GM19455 (cell line): ENCODE measurements around the gene PANK2.

Experiments
- ATAC-seq: cut with Tn5 transposase; IDR thresholded peaks from one replicate; pipeline ENCODE4 v1.9.1; 2021; ENCODE audit not compliant: unreplicated experiment

Gene PANK2

DNA sequence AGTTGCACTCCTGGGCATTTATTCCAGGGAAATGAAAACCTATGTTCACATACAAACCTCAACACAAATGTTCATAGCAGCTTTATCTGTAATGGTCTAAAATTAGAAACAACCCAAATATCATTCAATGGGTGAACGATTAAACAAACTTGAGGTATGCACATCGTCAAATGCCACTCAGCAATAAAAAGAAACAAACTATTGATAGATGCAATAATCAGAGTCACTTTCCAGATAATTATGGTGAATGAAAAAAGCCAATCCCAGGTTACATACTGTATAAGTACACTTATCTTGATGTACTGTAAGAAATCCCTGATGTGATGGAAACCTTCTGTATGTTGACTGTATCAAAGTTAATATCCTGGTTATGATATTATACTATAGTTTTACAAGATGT lies 87.3 kb downstream of the PANK2 start:
- ATAC-seq: no peak
